ENCODE results near the gene CD74. TPM values are rescaled to one million over a fixed set of nuclear protein-coding genes. Genes with fewer than 3 reads are reported as not detected.

The CD74 gene
- total and polyA plus RNA-seq, 2 of the 8 experiments (the other 6 are each of a cell fraction or from before 2014, with no cell fraction given): 45.9 to 61.0 TPM

- TF ChIP-seq EZH2 (IDR thresholded peaks at IDR 0.05; ENCODE audit: low read depth, low read length, severe bottlenecking): no peak
- TF ChIP-seq SIX5 (IDR thresholded peaks at IDR 0.05; ENCODE audit: low read depth, low read length): no peak
- TF ChIP-seq NRF1 (IDR thresholded peaks at IDR 0.05; ENCODE audit: low read depth, low read length): no peak
- no peak for TF ChIP-seq SP1 (IDR thresholded peaks at IDR 0.05; ENCODE audit: low read depth, low read length)
- TF ChIP-seq TEAD4 (IDR thresholded peaks at IDR 0.05; ENCODE audit: low read depth, low read length): no peak
These were observed 15.4 kb downstream of the CD74 start (continued) for GRCh38 chr5:150397146-150397781.
